GM19239 (cell line): Measurements from ENCODE around the gene IBTK.
"Not testable (repeated sequence)": the region's sequence is repeated elsewhere in the genome, so short reads cannot be mapped to it uniquely, and the experiment has no call there.

Experiments used
- DNase-seq: peaks from one replicate; pipeline ENCODE4 v3.0.0; 2011; ENCODE audit warnings: low spot score; ENCODE audit not compliant: insufficient read length
- FAIRE-seq: peaks from 2 replicates; lab custom pipeline; 2011; peaks lifted over from hg19 to GRCh38; lab: Jason Lieb, UNC

Gene IBTK, protein sequence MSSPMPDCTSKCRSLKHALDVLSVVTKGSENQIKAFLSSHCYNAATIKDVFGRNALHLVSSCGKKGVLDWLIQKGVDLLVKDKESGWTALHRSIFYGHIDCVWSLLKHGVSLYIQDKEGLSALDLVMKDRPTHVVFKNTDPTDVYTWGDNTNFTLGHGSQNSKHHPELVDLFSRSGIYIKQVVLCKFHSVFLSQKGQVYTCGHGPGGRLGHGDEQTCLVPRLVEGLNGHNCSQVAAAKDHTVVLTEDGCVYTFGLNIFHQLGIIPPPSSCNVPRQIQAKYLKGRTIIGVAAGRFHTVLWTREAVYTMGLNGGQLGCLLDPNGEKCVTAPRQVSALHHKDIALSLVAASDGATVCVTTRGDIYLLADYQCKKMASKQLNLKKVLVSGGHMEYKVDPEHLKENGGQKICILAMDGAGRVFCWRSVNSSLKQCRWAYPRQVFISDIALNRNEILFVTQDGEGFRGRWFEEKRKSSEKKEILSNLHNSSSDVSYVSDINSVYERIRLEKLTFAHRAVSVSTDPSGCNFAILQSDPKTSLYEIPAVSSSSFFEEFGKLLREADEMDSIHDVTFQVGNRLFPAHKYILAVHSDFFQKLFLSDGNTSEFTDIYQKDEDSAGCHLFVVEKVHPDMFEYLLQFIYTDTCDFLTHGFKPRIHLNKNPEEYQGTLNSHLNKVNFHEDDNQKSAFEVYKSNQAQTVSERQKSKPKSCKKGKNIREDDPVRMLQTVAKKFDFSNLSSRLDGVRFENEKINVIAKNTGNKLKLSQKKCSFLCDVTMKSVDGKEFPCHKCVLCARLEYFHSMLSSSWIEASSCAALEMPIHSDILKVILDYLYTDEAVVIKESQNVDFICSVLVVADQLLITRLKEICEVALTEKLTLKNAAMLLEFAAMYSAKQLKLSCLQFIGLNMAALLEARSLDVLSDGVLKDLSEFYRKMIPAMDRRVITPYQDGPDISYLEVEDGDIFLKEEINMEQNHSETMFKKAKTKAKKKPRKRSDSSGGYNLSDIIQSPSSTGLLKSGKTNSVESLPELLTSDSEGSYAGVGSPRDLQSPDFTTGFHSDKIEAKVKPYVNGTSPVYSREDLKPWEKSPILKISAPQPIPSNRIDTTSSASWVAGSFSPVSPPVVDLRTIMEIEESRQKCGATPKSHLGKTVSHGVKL (N-terminal part only)

GRCh38 chr6:82247505-82248272 is at the start of gene IBTK:
Gene IBTK (minus strand): TSS chr6:82247744. CDS start chr6:82240486, 7,258 bp downstream.
- FAIRE-seq (peak; percentile 86), DNase-seq (peak; percentile 83)

DNA sequence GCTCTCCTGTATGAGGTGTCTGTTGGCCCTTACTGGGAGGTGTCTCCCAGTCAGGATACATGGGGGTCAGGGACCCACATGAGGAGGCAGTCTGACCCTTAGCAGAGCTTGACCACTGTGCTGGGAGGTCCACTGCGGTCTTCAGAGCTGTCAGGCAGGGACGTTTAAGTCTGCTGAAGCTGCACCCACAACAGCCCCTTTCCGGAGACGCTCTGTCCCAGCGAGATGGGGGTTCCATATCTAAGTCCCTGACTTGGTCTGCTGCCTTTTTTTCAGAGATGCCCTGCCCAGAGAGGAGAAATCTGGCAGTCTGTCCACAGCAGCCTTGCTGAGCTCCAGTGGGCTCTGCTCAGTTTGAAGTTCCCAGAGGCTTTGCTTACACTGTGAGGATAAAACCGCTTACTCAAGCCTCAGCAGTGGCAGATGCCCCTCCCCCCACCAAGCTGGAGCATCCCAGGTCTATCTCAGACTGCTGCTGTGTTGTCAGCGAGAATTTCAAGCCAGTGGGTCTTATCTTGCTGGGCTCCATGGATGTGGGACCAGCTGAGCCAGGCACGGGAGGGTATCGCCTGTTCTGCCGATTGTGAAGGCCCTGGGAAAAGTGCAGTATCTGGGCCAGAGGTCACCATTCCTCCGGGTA is 36.3 kb upstream of the IBTK start:
- FAIRE-seq (no peak), DNase-seq (no peak)

DNA sequence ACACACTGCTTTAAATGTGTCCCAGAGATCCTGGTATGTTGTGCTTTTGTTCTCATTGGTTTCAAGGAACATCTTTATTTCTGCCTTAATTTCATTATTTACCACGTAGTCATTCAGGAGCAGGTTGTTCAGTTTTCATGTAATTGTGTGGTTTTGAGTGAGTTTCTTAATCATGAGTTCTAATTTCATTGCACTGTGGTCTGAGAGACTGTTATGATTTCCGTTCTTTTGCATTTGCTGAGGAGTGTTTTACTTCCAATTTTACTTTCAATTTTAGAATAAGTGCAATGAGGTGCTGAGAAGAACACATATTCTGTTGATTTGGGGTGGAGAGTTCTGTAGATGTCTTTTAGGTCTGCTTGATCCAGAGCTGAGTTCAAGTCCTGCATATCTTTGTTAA is 34.0 kb upstream of the IBTK start:
- DNase-seq, FAIRE-seq: not testable (repeated sequence)

- no peak for DNase-seq
- FAIRE-seq: no peak
Measured at GRCh38 chr6:82277686-82278085, 30.1 kb upstream of the IBTK start.

- FAIRE-seq: no peak
Measured at GRCh38 chr6:82275686-82276085, 28.1 kb upstream of the IBTK start.

GRCh38 chr6:82273295-82273694 is 25.8 kb upstream of the IBTK start:
- FAIRE-seq (peak; percentile 45), DNase-seq (no peak)

More at GRCh38 chr6:82275686-82276085, 28.1 kb upstream of the IBTK start:
- DNase-seq: no peak

DNA sequence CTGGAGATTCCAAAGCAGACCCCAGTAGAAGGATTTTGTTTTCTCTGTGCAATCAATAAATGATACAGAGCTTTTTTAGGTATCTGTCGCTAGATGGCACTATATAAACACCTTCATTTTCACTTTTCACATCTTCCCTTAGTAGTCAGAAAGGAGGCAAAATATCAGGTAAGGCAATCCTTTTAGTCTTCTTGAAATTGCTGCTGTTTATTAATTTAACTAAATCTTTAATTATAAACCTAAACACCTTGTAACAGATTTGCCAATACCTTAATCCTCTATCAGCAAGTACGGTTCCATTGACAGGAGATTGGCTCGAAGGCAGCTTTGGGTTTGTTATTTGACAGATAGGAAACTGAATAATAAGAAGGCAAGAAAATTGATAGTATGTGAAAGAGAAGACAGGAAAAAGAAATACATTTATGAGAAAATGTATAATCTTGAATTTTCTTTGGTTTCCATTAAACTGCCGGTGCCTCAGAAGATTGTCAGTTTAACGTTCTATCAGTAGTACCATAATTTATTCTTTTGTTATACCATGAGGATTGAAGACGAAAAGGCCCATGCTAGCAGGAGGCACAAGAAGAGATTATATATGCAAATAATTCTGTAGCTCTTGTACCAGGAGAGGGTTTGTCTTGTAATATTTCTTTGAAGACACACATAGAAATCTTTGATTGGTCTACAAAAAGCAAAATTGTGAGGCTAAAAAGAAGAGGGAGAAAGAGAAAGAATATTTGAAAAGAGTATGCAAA is 23.5 kb upstream of the IBTK start:
- peak; percentile 24 for DNase-seq
- FAIRE-seq: peak; percentile 84

DNA sequence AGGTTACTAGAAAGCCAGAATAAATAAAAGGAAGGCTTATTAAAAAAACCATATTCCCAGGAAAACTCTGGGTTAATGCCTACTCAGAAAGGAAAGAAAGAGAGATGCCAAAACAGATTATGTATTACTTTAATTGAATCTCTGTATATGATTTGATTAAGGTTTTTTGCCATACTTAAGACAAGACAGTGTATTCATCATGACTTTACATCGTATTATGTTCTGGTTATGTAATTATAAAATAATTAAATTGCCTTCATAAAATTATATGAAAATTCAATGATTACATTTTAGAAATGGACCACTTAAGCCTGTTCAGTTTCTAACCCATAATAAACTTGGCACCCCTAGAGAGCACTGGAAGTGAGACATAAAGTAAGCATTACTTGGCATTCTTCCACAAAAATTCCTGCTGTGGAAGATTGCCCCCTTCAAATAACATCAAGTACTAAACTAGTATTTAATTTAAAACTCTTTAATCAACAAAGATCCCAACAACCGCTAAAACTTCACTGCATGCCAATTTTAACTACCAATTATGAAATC is 20.8 kb upstream of the IBTK start:
- FAIRE-seq (no peak), DNase-seq (no peak)

GRCh38 chr6:82264824-82265223 is 17.3 kb upstream of the IBTK start:
- no peak for FAIRE-seq

GRCh38 chr6:82264321-82264720 is 16.8 kb upstream of the IBTK start:
- FAIRE-seq (no peak), DNase-seq (no peak)

More at GRCh38 chr6:82264824-82265223, 17.3 kb upstream of the IBTK start:
- DNase-seq: no peak

DNA sequence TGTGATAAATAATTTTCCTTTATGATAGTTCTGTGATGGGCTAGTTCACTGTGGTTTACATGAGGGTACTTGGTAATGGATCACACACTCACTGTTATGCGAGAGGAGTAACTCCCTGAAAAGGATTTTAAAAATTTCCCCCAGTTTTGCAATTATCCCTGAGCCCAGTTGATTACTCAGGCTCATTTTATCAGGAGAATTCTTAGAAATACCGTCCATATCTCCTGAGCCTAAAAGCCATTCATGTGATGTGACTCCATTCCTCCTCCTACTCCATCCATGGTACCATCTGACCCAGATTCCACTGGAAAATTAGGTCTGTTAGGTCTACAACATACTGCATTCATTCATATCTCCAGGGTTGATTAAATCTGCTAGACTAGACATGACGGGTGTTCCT is 16.4 kb upstream of the IBTK start:
- no peak for FAIRE-seq
- no peak for DNase-seq

GRCh38 chr6:82260997-82261732 is 13.6 kb upstream of the IBTK start:
- DNase-seq: no peak
- FAIRE-seq: no peak

DNA sequence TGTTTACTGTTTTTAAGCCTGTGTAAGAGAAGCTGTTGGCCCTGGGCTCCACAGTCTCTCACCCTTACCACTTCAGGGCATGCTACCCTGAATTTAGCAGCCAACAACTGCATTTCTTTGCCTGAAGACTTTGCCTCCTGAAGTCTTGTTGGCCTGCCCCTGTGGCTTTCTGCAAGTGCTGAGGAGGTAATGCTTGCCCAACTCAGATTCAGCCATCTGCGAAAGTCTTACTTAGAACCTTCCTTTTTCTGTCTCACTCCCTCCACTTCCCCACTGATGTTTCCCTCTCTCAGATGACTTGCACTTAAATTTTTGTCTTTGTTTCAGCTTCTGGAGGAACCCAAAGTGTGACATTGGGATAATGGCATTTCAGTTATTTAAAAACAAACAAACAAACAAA is 11.8 kb upstream of the IBTK start:
- DNase-seq (no peak), FAIRE-seq (no peak)

DNA sequence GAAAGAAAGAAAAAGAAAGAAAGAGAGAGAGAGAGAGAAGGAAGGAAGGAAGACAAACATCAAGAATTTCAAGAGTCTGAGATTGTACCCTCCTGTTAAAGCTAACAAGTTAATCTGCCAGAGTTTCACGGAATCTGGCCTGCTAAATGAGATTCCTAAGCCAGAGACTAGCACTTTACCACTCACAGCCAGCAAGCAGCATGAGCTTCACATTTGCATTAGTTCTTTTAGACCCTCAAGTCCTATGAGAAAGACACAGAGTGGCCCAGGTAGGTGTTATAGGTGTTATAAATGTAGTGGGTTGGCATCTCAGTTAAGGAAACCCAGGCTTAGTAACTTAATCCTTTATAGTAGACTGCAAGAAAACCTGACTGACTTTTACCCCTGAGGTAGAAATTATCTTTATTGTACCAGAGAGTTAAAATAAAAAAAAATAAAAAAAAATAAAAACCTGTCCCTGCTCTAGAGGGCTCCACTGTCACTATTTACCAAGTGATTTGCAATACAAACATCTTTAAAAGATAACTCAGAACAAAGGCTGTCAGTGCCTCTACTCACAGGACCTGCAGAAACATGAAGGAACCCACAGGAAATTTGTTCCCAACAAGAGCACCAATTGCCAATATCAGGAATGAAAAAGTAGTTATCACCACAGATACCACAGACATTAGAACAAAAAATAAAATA is 9.7 kb upstream of the IBTK start:
- FAIRE-seq: no peak
- no peak for DNase-seq

DNA sequence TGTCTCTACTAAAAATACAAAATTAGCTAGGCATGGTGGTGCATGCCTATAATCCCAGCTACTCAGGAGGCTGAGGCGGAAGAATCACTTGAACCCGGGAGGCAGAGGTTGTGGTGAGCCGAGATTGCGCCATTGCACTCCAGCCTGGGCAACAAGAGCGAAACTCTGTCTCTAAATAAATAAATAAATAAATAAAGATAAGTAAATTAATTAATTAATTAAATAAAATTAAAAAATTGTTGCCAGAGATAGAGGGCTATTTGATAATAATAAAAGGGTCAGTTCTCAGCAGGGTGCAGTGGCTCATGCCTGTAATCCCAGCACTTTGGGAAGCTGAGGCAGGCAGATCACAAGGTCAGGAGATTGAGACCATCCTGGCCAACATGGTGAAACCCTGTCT is 7.2 kb upstream of the IBTK start:
- not testable (repeated sequence) for FAIRE-seq, DNase-seq

DNA sequence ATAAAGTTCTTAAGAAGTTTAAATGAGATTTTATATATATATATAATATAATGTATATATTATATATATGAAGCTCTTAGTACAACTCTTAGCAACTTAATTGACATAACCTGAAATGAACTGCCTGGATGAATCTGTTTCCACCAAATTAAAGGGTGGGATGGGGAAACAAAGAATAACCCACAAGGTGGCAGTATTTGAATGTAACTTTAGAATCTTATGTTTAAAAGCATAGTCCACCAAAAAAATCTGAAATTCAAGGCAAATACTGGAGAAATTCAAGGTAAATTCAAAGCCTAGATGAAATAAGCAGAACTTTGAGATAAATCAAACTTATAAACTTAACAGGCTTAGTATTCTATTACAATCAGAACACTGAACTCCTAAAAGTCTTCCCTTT is 4.4 kb upstream of the IBTK start:
- FAIRE-seq (no peak), DNase-seq (no peak)
